Adrenal gland (tissue), 12 donors: ENCODE results near the gene PKP4. TPM values are rescaled to one million over a fixed set of nuclear protein-coding genes. Genes with fewer than 3 reads are reported as not detected.

Source experiments
- DNase-seq, 7 donors: peaks; one replicate each; pipeline ENCODE4 v3.0.0-alpha.2; 2019 to 2020
- H3K27ac ChIP-seq, 5 donors: fragments of 200-600 bp; sonication (generic) in 4 of 5; 1 replicate in 3 of 5; 2 replicates in 2 of 5; pipeline versions ENCODE4 v1.5.1 to v1.8.0; 2016 to 2020; ENCODE audit warnings: mild to moderate bottlenecking in 1 of 5
- H3K27me3 ChIP-seq: fragments of 200-600 bp; 2 replicates; pipeline ENCODE4 v1.8.0; 2021
- H3K36me3 ChIP-seq, 2 donors: fragments of 200-600 bp; replicated peaks in 1 of 2; 1 replicate in 1 of 2; 2 replicates in 1 of 2; pipeline versions ENCODE4 v1.5.1 to v1.8.0; 2018 to 2022
- H3K4me1 ChIP-seq, 2 donors: fragments of 200-600 bp; replicated peaks in 1 of 2; 1 replicate in 1 of 2; 2 replicates in 1 of 2; pipeline versions ENCODE4 v1.5.1 to v1.8.0; 2018 to 2021
- H3K4me3 ChIP-seq, 4 donors: fragments of 200-600 bp; sonication (generic) in 3 of 4; one replicate each; pipeline ENCODE4 v1.5.1; 2016 to 2018
- H3K9me3 ChIP-seq, 3 donors: fragments of 200-600 bp; sonication (generic) in 1 of 3; replicated peaks in 1 of 3; 1 replicate in 2 of 3; 2 replicates in 1 of 3; pipeline versions ENCODE4 v1.5.1 to v1.8.0; 2016 to 2021
- POLR2A ChIP-seq, 2 donors: fragments of 450-650 bp; IDR thresholded peaks; one replicate each; pipeline ENCODE4 v1.6.1; 2017; ENCODE audit warnings: antibody characterized with exemption in 2 of 2, mild to moderate bottlenecking in 2 of 2, moderate library complexity in 1 of 2
- WGBS, 4 donors: extraction: QIAGEN DNeasy Blood & Tissue Kit in 2 of 4; methylation state at CpG; one replicate each; pipeline versions ENCODE4 v1.1.5 to v1.1.7; 2013 to 2017; 5-methylcytosine and 5-hydroxymethylcytosine counted together
- intact Hi-C, 2 donors: fragments of 100-400 bp; cut with DNase I; formaldehyde crosslinking; loops; one replicate each; pipeline versions ENCODE4 v1.14.1 to v1.15.0; 2022 to 2023
- polyA plus RNA-seq, 3 donors: library from polyadenylated mRNA; stranded (reverse); fragments of 200-250 nt in 2 of 3; fragments of 350-450 nt in 1 of 3; fragmentation: Illumina TruSeq in 1 of 3; extraction: RNeasy Lipid Tissue Mini Kit (QIAGEN cat#74804) in 1 of 3; gene quantifications; one replicate each; pipeline ENCODE4 v1.2.3, GENCODE V29; 2013 to 2014
- total RNA-seq, 9 donors: library from RNA; depleted of rRNA in 4 of 9; stranded (reverse); fragments of >200 nt in 4 of 9; fragments of 120-200 nt in 1 of 9; fragmentation: NEBNext Ultra II Directional in 1 of 9; extraction: Animal tissue kit (Norgen Biotek cat#: 25700) in 1 of 9; gene quantifications; one replicate each; pipeline versions ENCODE4 v1.1.0 to v1.2.4, GENCODE V29; 2013 to 2023
- TF ChIP-seq, protein P1 (sequence below), 6 experiments: fragments of 450-650 bp in 4 of 6; fragments of 200-600 bp in 2 of 6; sonication (generic) in 1 of 6; IDR thresholded peaks; 1 replicate in 5 of 6; 2 replicates in 1 of 6; pipeline versions ENCODE4 v1.5.1 to v1.8.0; 2016 to 2021; ENCODE audit warnings: antibody characterized with exemption in 6 of 6, mild to moderate bottlenecking in 2 of 6, moderate library complexity in 1 of 6
- donor health status: healthy with polysubstance abuse.
- donor health status: Bipolar disorder and iron deficiency.
- donor health status: DM: yes; HTN: yes; CAD: no.
- donor health status: DM: no; HTN: no; CAD: no.
- donor health status: DM: no; HTN: no; CAD: no.
- donor health status: DM: yes; HTN: yes; CAD: no.

The PKP4 gene
- total and polyA plus RNA-seq, 12 donors = 15.6 to 34.9 (median 23.3) TPM

- intact Hi-C loops = no loop called here
- Histone ChIP-seq H3K4me1 (no peaks in the 10 kb centered on the region), H3K27me3 (no peaks in the 10 kb centered on the region), H3K9me3 (no peaks in the 10 kb centered on the region), H3K27ac (no peak overlapping the region), H3K4me3 (no peak overlapping the region), H3K36me3 (no peaks in the 10 kb centered on the region)
- TF ChIP-seq POLR2A (IDR thresholded peaks at IDR 0.05) = no peak
- TF ChIP-seq, protein P1, sequence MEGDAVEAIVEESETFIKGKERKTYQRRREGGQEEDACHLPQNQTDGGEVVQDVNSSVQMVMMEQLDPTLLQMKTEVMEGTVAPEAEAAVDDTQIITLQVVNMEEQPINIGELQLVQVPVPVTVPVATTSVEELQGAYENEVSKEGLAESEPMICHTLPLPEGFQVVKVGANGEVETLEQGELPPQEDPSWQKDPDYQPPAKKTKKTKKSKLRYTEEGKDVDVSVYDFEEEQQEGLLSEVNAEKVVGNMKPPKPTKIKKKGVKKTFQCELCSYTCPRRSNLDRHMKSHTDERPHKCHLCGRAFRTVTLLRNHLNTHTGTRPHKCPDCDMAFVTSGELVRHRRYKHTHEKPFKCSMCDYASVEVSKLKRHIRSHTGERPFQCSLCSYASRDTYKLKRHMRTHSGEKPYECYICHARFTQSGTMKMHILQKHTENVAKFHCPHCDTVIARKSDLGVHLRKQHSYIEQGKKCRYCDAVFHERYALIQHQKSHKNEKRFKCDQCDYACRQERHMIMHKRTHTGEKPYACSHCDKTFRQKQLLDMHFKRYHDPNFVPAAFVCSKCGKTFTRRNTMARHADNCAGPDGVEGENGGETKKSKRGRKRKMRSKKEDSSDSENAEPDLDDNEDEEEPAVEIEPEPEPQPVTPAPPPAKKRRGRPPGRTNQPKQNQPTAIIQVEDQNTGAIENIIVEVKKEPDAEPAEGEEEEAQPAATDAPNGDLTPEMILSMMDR (IDR thresholded peaks at IDR 0.05) = no peak
- WGBS, 4 donors = 77 to 85% (median 82%) methylated on average over 5 of the region's 5 CpGs
- DNase-seq = no peak
Observed at GRCh38 chr2:158495175-158495574, 38.4 kb downstream of the PKP4 start.

DNA sequence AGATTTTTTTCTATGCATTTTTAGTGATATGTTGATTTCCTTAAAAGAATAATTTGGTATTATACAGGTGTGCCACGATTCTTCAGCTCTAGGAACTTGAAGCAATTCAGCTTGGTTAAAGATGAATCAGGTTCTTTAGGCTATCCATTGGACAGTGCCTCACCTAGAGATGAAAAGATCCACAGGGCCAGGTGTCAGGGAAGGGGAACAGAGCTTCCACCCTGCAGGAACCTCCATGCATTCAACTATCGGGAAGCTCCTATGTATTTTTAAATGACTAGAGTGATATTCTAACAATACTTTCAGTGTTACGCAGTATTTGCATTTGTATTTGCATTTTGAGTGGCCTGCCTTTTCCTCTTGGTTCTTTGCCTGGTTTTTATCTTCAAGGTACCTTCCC lies 40.2 kb downstream of the PKP4 start:
- WGBS, 4 donors = 92 to 94% (median 94%) methylated on average over 3 of the region's 3 CpGs
- H3K27me3 ChIP-seq = no peaks in the 10 kb centered on the region
- DNase-seq = no peak
- H3K9me3 ChIP-seq = no peaks in the 10 kb centered on the region
- H3K4me1 ChIP-seq = no peaks in the 10 kb centered on the region
- intact Hi-C loops = no loop called here
- H3K36me3 ChIP-seq = no peaks in the 10 kb centered on the region
- no peak overlapping the region for H3K4me3 ChIP-seq
- TF ChIP-seq, protein P1 (IDR thresholded peaks at IDR 0.05) = no peak
- TF ChIP-seq POLR2A (IDR thresholded peaks at IDR 0.05) = no peak
- H3K27ac ChIP-seq = no peak overlapping the region

DNA sequence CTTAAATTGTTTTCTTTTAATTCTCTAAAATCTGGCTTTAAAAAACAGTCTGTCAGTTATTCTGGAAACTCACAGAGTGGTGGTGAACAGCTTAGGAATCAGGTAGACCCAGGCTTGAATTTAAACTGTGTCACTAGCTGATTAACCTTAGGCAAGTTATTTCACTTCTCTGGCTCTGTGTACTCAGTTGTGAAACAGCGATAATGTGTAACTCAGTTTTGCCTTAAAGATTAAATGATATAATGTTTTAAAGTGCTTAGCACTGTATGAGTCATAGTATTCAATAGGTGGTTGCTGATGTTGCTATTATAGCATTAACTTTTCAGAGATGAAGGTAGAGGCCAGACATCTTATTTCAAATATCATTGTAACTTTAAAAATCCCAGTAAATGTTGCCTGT lies 40.7 kb downstream of the PKP4 start:
- Histone ChIP-seq H3K27me3 (no peaks in the 10 kb centered on the region), H3K27ac (no peak overlapping the region), H3K36me3 (no peaks in the 10 kb centered on the region), H3K4me3 (no peak overlapping the region), H3K4me1 (no peaks in the 10 kb centered on the region), H3K9me3 (no peaks in the 10 kb centered on the region)
- intact Hi-C loops = no loop called here
- WGBS, 4 donors = 88 to 91% (median 90%) methylated on average over 1 of the region's 1 CpG
- TF ChIP-seq, protein P1 (IDR thresholded peaks at IDR 0.05) = no peak
- no peak for TF ChIP-seq POLR2A (IDR thresholded peaks at IDR 0.05)
- DNase-seq = no peak

GRCh38 chr2:158498043-158498748 lies 41.4 kb downstream of the PKP4 start:
- intact Hi-C loops = no loop called here
- H3K27ac ChIP-seq = no peak overlapping the region

More at GRCh38 chr2:158498043-158498748, 41.4 kb downstream of the PKP4 start:
- H3K4me1 ChIP-seq = no peaks in the 10 kb centered on the region
- H3K4me3 ChIP-seq = no peak overlapping the region
- no peak for DNase-seq
- H3K9me3 ChIP-seq = no peaks in the 10 kb centered on the region
- H3K36me3 ChIP-seq = no peaks in the 10 kb centered on the region
- TF ChIP-seq, protein P1 (IDR thresholded peaks at IDR 0.05) = no peak
- TF ChIP-seq POLR2A (IDR thresholded peaks at IDR 0.05) = no peak
- no peaks in the 10 kb centered on the region for H3K27me3 ChIP-seq
